ENCODE results near the gene LIPK. TPM values are rescaled to one million over a fixed set of nuclear protein-coding genes. Genes with fewer than 3 reads are reported as not detected.

Gene LIPK
- total RNA-seq, 4 donors from 2014 or later: not detected

GRCh38 chr10:88744002-88744401 is 38.0 kb downstream of the LIPK start:
- Histone ChIP-seq H3K9me3 (no peaks in the 10 kb centered on the region), H3K4me1 (no peaks in the 10 kb centered on the region), H3K36me3 (no peaks in the 10 kb centered on the region), H3K27me3 (no peaks in the 10 kb centered on the region), H3K4me3 (no peak overlapping the region), H3K27ac (no peak overlapping the region)
- intact Hi-C loops (cut with DNase I; ENCODE audit: low total_unique reads): no loop called here
- in situ Hi-C loops (cut with MboI; ENCODE audit: low sequenced_read_pairs in 4 of 4): no loop called here
- no peak for ATAC-seq
- no peak for DNase-seq
- TF ChIP-seq, protein P1, sequence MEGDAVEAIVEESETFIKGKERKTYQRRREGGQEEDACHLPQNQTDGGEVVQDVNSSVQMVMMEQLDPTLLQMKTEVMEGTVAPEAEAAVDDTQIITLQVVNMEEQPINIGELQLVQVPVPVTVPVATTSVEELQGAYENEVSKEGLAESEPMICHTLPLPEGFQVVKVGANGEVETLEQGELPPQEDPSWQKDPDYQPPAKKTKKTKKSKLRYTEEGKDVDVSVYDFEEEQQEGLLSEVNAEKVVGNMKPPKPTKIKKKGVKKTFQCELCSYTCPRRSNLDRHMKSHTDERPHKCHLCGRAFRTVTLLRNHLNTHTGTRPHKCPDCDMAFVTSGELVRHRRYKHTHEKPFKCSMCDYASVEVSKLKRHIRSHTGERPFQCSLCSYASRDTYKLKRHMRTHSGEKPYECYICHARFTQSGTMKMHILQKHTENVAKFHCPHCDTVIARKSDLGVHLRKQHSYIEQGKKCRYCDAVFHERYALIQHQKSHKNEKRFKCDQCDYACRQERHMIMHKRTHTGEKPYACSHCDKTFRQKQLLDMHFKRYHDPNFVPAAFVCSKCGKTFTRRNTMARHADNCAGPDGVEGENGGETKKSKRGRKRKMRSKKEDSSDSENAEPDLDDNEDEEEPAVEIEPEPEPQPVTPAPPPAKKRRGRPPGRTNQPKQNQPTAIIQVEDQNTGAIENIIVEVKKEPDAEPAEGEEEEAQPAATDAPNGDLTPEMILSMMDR (IDR thresholded peaks at IDR 0.05 in 4 of 5, conservative IDR thresholded peaks at IDR 0.05 in 1 of 5): no peak
- no peak for TF ChIP-seq POLR2A (IDR thresholded peaks at IDR 0.05)

GRCh38 chr10:88745633-88746032 is 39.6 kb downstream of the LIPK start:
- DNase-seq: no peak
- intact Hi-C loops (cut with DNase I; ENCODE audit: low total_unique reads) (no loop called here), in situ Hi-C loops (cut with MboI; ENCODE audit: low sequenced_read_pairs in 4 of 4) (no loop called here)
- H3K27me3 ChIP-seq: no peaks in the 10 kb centered on the region
- TF ChIP-seq, protein P1 (IDR thresholded peaks at IDR 0.05 in 4 of 5, conservative IDR thresholded peaks at IDR 0.05 in 1 of 5): no peak
- TF ChIP-seq POLR2A (IDR thresholded peaks at IDR 0.05): no peak
- no peak for ATAC-seq
- H3K27ac ChIP-seq: no peak overlapping the region
- H3K4me3 ChIP-seq: no peak overlapping the region
- no peaks in the 10 kb centered on the region for H3K36me3 ChIP-seq
- H3K4me1 ChIP-seq: no peaks in the 10 kb centered on the region
- no peaks in the 10 kb centered on the region for H3K9me3 ChIP-seq

GRCh38 chr10:88754287-88754686 is 48.2 kb downstream of the LIPK start:
- Histone ChIP-seq H3K27me3 (no peaks in the 10 kb centered on the region), H3K36me3 (no peaks in the 10 kb centered on the region), H3K4me1 (no peaks in the 10 kb centered on the region), H3K9me3 (no peaks in the 10 kb centered on the region), H3K27ac (no peak overlapping the region), H3K4me3 (no peak overlapping the region)
- in situ Hi-C loops (cut with MboI; ENCODE audit: low sequenced_read_pairs in 4 of 4) (no loop called here), intact Hi-C loops (cut with DNase I; ENCODE audit: low total_unique reads) (no loop called here)
- no peak for ATAC-seq
- no peak for DNase-seq
- TF ChIP-seq, protein P1 (IDR thresholded peaks at IDR 0.05 in 4 of 5, conservative IDR thresholded peaks at IDR 0.05 in 1 of 5): no peak
- no peak for TF ChIP-seq POLR2A (IDR thresholded peaks at IDR 0.05)

- Histone ChIP-seq H3K27ac (no peak overlapping the region), H3K27me3 (no peaks in the 10 kb centered on the region), H3K36me3 (no peaks in the 10 kb centered on the region), H3K4me3 (no peak overlapping the region), H3K4me1 (no peaks in the 10 kb centered on the region), H3K9me3 (no peaks in the 10 kb centered on the region)
- TF ChIP-seq POLR2A (IDR thresholded peaks at IDR 0.05): no peak
- TF ChIP-seq, protein P1 (IDR thresholded peaks at IDR 0.05 in 4 of 5, conservative IDR thresholded peaks at IDR 0.05 in 1 of 5): no peak
- DNase-seq (no peak), ATAC-seq (no peak)
- intact Hi-C loops (cut with DNase I; ENCODE audit: low total_unique reads): no loop called here
- in situ Hi-C loops (cut with MboI; ENCODE audit: low sequenced_read_pairs in 4 of 4): no loop called here
Measured at GRCh38 chr10:88755753-88756152, 49.7 kb downstream of the LIPK start.

DNA sequence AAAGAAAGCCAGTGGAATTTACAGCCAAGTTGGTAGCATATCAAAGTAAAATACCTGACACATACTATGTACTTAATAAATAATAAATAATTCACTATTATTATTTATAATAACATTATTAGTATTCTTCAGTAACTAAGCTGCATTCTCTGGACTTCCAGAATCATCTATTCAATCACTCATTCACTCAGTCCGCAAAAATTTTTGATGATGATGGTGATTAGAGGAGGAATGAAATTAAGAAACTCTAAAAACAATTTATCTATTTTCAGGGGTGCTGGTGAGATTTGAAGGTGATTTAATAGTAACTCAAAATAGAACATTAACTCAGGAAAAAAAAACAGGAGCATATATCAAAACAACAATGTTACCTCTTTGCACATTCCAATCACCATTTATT is 50.6 kb downstream of the LIPK start:
- intact Hi-C loops (cut with DNase I; ENCODE audit: low total_unique reads) (no loop called here), in situ Hi-C loops (cut with MboI; ENCODE audit: low sequenced_read_pairs in 4 of 4) (no loop called here)
- H3K9me3 ChIP-seq: no peaks in the 10 kb centered on the region
- no peaks in the 10 kb centered on the region for H3K27me3 ChIP-seq
- no peak overlapping the region for H3K4me3 ChIP-seq
- TF ChIP-seq, protein P1 (IDR thresholded peaks at IDR 0.05 in 4 of 5, conservative IDR thresholded peaks at IDR 0.05 in 1 of 5): no peak
- TF ChIP-seq POLR2A (IDR thresholded peaks at IDR 0.05): no peak
- H3K36me3 ChIP-seq: no peaks in the 10 kb centered on the region
- no peak overlapping the region for H3K27ac ChIP-seq
- DNase-seq (no peak), ATAC-seq (no peak)
- no peaks in the 10 kb centered on the region for H3K4me1 ChIP-seq

Data from gastrocnemius medialis (tissue), 4 donors.